Mononuclear cell (primary cell): ENCODE results near the gene TAF7. TPM values are rescaled to one million over a fixed set of nuclear protein-coding genes. Genes with fewer than 3 reads are reported as not detected.
"Not testable (repeated sequence)": the region's sequence is repeated elsewhere in the genome, so short reads cannot be mapped to it uniquely, and the experiment has no call there.

Experiments used
- H3K27me3 ChIP-seq: 2 replicates; pipeline ENCODE4 v1.6.0; 2011; ENCODE audit warnings: low read length, control low read depth; ENCODE audit not compliant: insufficient read depth
- H3K4me1 ChIP-seq: 2 replicates; pipeline ENCODE4 v1.5.1; 2011; ENCODE audit warnings: mild to moderate bottlenecking, low read length, control low read depth; ENCODE audit not compliant: insufficient read depth
- H3K4me3 ChIP-seq: 2 replicates; pipeline ENCODE4 v1.5.1; 2011; ENCODE audit warnings: mild to moderate bottlenecking, low read length, moderate library complexity
- H3K9me3 ChIP-seq: 2 replicates; pipeline ENCODE4 v1.5.1; 2011; ENCODE audit warnings: low read depth, mild to moderate bottlenecking, control low read depth, low read length
- total RNA-seq: library from RNA; depleted of rRNA; stranded (reverse); fragments of >200 nt; gene quantifications from one replicate; pipeline ENCODE4 v1.2.3, GENCODE V29; 2012

The TAF7 gene
- total RNA-seq, 1 donor = 76.5 TPM

- H3K27me3 ChIP-seq = peaks cover 82% of the 10 kb centered on the region
- H3K4me3 ChIP-seq, H3K4me1 ChIP-seq: not testable (repeated sequence)
- peaks cover 12% of the 10 kb centered on the region for H3K9me3 ChIP-seq
These were observed 25.4 kb upstream of the TAF7 start for GRCh38 chr5:141346017-141346416.

- Histone ChIP-seq H3K9me3 (peaks cover 12% of the 10 kb centered on the region), H3K4me1 (no peaks in the 10 kb centered on the region), H3K27me3 (peaks cover 77% of the 10 kb centered on the region), H3K4me3 (no peak overlapping the region)
These were observed 24.7 kb upstream of the TAF7 start for GRCh38 chr5:141345327-141345726.

- Histone ChIP-seq H3K9me3 (peaks cover 12% of the 10 kb centered on the region), H3K4me3 (no peak overlapping the region), H3K27me3 (peaks cover 75% of the 10 kb centered on the region), H3K4me1 (no peaks in the 10 kb centered on the region)
These were observed 23.4 kb upstream of the TAF7 start for GRCh38 chr5:141343953-141344463.

- no peaks in the 10 kb centered on the region for H3K4me1 ChIP-seq
- H3K4me3 ChIP-seq = no peak within 1 kb of the TSS
- H3K27me3 ChIP-seq = peaks cover 75% of the 10 kb centered on the region
- peaks cover 7% of the 10 kb centered on the region for H3K9me3 ChIP-seq
These were observed 22.8 kb upstream of the TAF7 start, which contains the start of gene PCDHGA3 for GRCh38 chr5:141343242-141343952. PCDHGA3 (plus strand) TSS chr5:141343829; CDS start chr5:141344034, 205 bp downstream.

GRCh38 chr5:141342773-141343172 is 22.2 kb upstream of the TAF7 start:
- Histone ChIP-seq H3K4me1 (no peaks in the 10 kb centered on the region), H3K9me3 (peaks cover 5% of the 10 kb centered on the region), H3K4me3 (no peak overlapping the region), H3K27me3 (peaks cover 75% of the 10 kb centered on the region)

- Histone ChIP-seq H3K27me3 (peaks cover 84% of the 10 kb centered on the region), H3K9me3 (peaks cover 21% of the 10 kb centered on the region)
- H3K4me3 ChIP-seq, H3K4me1 ChIP-seq: not testable (repeated sequence)
These were observed 20.3 kb upstream of the TAF7 start for GRCh38 chr5:141340781-141341354.

- H3K4me3 ChIP-seq = no peak within 1 kb of the TSS
- H3K9me3 ChIP-seq = peaks cover 17% of the 10 kb centered on the region
- peaks cover 86% of the 10 kb centered on the region for H3K27me3 ChIP-seq
- H3K4me1 ChIP-seq = no peaks in the 10 kb centered on the region
These were observed 18.1 kb upstream of the TAF7 start, which contains the start of gene PCDHGA2 for GRCh38 chr5:141338538-141339306. PCDHGA2 (plus strand) TSS chr5:141338760.

GRCh38 chr5:141332571-141332970 is 12.0 kb upstream of the TAF7 start:
- H3K27me3 ChIP-seq = peaks cover 84% of the 10 kb centered on the region
- H3K4me3 ChIP-seq, H3K4me1 ChIP-seq: not testable (repeated sequence)
- H3K9me3 ChIP-seq = peaks cover 26% of the 10 kb centered on the region

GRCh38 chr5:141330299-141331080 is 9.9 kb upstream of the TAF7 start, which contains the start of gene PCDHGA1:
PCDHGA1 (plus strand) TSS chr5:141330514.
- H3K27me3 ChIP-seq = peaks cover 74% of the 10 kb centered on the region
- no peaks in the 10 kb centered on the region for H3K4me1 ChIP-seq
- H3K4me3 ChIP-seq = no peak within 1 kb of the TSS
- H3K9me3 ChIP-seq = peaks cover 9% of the 10 kb centered on the region

- H3K4me3 ChIP-seq = no peak overlapping the region
- no peaks in the 10 kb centered on the region for H3K4me1 ChIP-seq
- peaks cover 9% of the 10 kb centered on the region for H3K9me3 ChIP-seq
- H3K27me3 ChIP-seq = peaks cover 59% of the 10 kb centered on the region
These were observed 7.6 kb upstream of the TAF7 start for GRCh38 chr5:141328231-141328630.

GRCh38 chr5:141326088-141326854 is 5.7 kb upstream of the TAF7 start:
- peaks cover 18% of the 10 kb centered on the region for H3K9me3 ChIP-seq
- H3K4me3 ChIP-seq = peak overlapping the region; percentile 23

GRCh38 chr5:141322261-141322660 is 1.7 kb upstream of the TAF7 start:
- H3K4me1 ChIP-seq = peaks cover 11% of the 10 kb centered on the region
- H3K9me3 ChIP-seq = peaks cover 32% of the 10 kb centered on the region
- peaks cover 16% of the 10 kb centered on the region for H3K27me3 ChIP-seq
- H3K4me3 ChIP-seq = no peak overlapping the region

More at GRCh38 chr5:141326088-141326854, 5.7 kb upstream of the TAF7 start:
- Histone ChIP-seq H3K27me3 (peaks cover 46% of the 10 kb centered on the region), H3K4me1 (peaks cover under 1% of the 10 kb centered on the region)

- peaks cover 54% of the 10 kb centered on the region for H3K9me3 ChIP-seq
- no peak overlapping the region for H3K4me3 ChIP-seq
- H3K4me1 ChIP-seq = peaks cover 11% of the 10 kb centered on the region
- peaks cover 5% of the 10 kb centered on the region for H3K27me3 ChIP-seq
These were observed 885 bp downstream of the TAF7 start for GRCh38 chr5:141319699-141320098.

- peaks cover 59% of the 10 kb centered on the region for H3K9me3 ChIP-seq
- H3K4me3 ChIP-seq = no peak overlapping the region
- H3K27me3 ChIP-seq = no peaks in the 10 kb centered on the region
- peaks cover 11% of the 10 kb centered on the region for H3K4me1 ChIP-seq
These were observed 1.4 kb downstream of the TAF7 start for GRCh38 chr5:141319202-141319601.
